ENCODE results near the gene ABCC1. TPM values are rescaled to one million over a fixed set of nuclear protein-coding genes. Genes with fewer than 3 reads are reported as not detected.

The ABCC1 gene
- total and polyA plus RNA-seq, 2 of the 4 experiments (the other 2 are of a cell fraction) = 39.4 to 66.0 TPM

- no peak overlapping the region; the same call in 1 of the 2 replicates for H3K4ac ChIP-seq (ENCODE audit: low read depth, low read length)
- no peak overlapping the region for H3K9ac ChIP-seq (ENCODE audit: low read depth, low read length)
- no peak overlapping the region for H2BK20ac ChIP-seq (ENCODE audit: low read depth, low read length)
- ATAC-seq (ENCODE audit: low read depth) = no peak; the same call in 1 of the 2 replicates
- no TSS peak for BruUV-seq (replicated peaks)
- H3K56ac ChIP-seq (ENCODE audit: extremely low read depth, insufficient read depth, low read length) = no peak overlapping the region
- dilution Hi-C loops (cut with HindIII; ENCODE audit: low sequenced_read_pairs, unreplicated experiment) = no loop called here
- H3K27me3 ChIP-seq (ENCODE audit: control insufficient read depth, insufficient read depth, low read length) = no peaks in the 10 kb centered on the region
- H3K4me2 ChIP-seq (ENCODE audit: low read depth, low read length) = no peak overlapping the region
- H3K36me3 ChIP-seq (ENCODE audit: control insufficient read depth, insufficient read depth, low read length) = peaks cover 72% of the 10 kb centered on the region
- no peak overlapping the region for H2BK5ac ChIP-seq (ENCODE audit: low read depth, low read length, poor library complexity, severe bottlenecking)
- no peak overlapping the region for H3K4me3 ChIP-seq (ENCODE audit: insufficient read depth, low read depth, low read length)
- peaks cover 32% of the 10 kb centered on the region for H3K4me1 ChIP-seq (ENCODE audit: control insufficient read depth, insufficient read depth, low read length)
- no peak overlapping the region for H2AFZ ChIP-seq (replicated peaks; ENCODE audit: low read length, poor library complexity)
- no peak overlapping the region for H4K8ac ChIP-seq (ENCODE audit: low read depth in 2 of 2, low read length in 2 of 2)
- H2BK15ac ChIP-seq (ENCODE audit: low read depth, low read length) = no peak overlapping the region
- no peak overlapping the region for H4K91ac ChIP-seq (ENCODE audit: insufficient read depth, low read depth, low read length)
- no peak for TF ChIP-seq MXI1 (IDR thresholded peaks at IDR 0.05; ENCODE audit: borderline replicate concordance, low read depth, low read length)
- no peak for TF ChIP-seq MAFK (IDR thresholded peaks at IDR 0.05; ENCODE audit: low read depth, low read length)
- no peak for TF ChIP-seq SMC3 (IDR thresholded peaks at IDR 0.05; ENCODE audit: low read depth, low read length)
- no peak for TF ChIP-seq RFX5 (IDR thresholded peaks at IDR 0.05; ENCODE audit: low read depth, low read length)
- no peak for TF ChIP-seq BHLHE40 (IDR thresholded peaks at IDR 0.05; ENCODE audit: low read depth, low read length)
- TF ChIP-seq CHD1 (IDR thresholded peaks at IDR 0.05; ENCODE audit: low read depth, low read length) = no peak
- H4K5ac ChIP-seq (ENCODE audit: low read depth, low read length) = no peak overlapping the region
- H3K9me1 ChIP-seq (ENCODE audit: insufficient read depth, low read length) = peaks cover 39% of the 10 kb centered on the region
- DNase-seq = peak; percentile 78
- WGBS, 2 experiments (ENCODE audit: extremely low coverage in 2 of 2, insufficient read length in 1 of 2) = 80% methylated on average over 6 of the region's 11 CpGs; no CpG with 5 or more reads in 1 of the 2 experiments
- in situ Hi-C loops (cut with MboI; ENCODE audit: low sequenced_read_pairs) = no loop called here
- no peak overlapping the region for H3K18ac ChIP-seq (ENCODE audit: low read depth, low read length)
- peak overlapping the region; percentile 1; the same call in 1 of the 2 replicates for H3K27ac ChIP-seq (ENCODE audit: insufficient read depth, low read length)
- no peak overlapping the region for H3K14ac ChIP-seq (replicated peaks; ENCODE audit: low read depth, low read length)
- peak overlapping the region; percentile 59; the same call in 1 of the 2 replicates for H3K23ac ChIP-seq (ENCODE audit: low read depth, low read length)
- no peak overlapping the region for H2AK9ac ChIP-seq (replicated peaks; ENCODE audit: low read depth, low read length, poor library complexity)
- ChIA-PET CTCF (interaction anchor here (0.5 kb wide), 1 partner anchor 34 kb away, joined by 4 read pairs; no protein-coding TSS in a partner anchor), POLR2A (ENCODE audit: unreplicated experiment) (no interaction called here)
- no peak overlapping the region for H2BK120ac ChIP-seq (ENCODE audit: low read depth, low read length)
- H2AK5ac ChIP-seq (ENCODE audit: low read depth, low read length) = peak overlapping the region; percentile 53
- no peaks in the 10 kb centered on the region for H3K9me3 ChIP-seq (ENCODE audit: control insufficient read depth, insufficient read depth, low read length)
- peaks cover 28 to 70% of the 10 kb centered on the region in 2 experiments for H3K79me1 ChIP-seq (ENCODE audit: low read depth in 1 of 2, low read length in 2 of 2)
- intact Hi-C loops (cut with micrococcal nuclease) = no loop called here
- peaks cover 16% of the 10 kb centered on the region for H4K20me1 ChIP-seq (ENCODE audit: insufficient read depth, low read length)
Observed at GRCh38 chr16:16071631-16072244, 122.3 kb downstream of the ABCC1 start.

All from IMR-90 (cell line).